ENCODE data around the gene ABCA2. TPM values are rescaled to one million over a fixed set of nuclear protein-coding genes. Genes with fewer than 3 reads are reported as not detected.

Gene ABCA2
- total RNA-seq, 2 donors from 2014 or later = 28.3 to 28.5 TPM

- DNase-seq (ENCODE audit: low spot score) = no peak
- Histone ChIP-seq H3K27me3 (no peaks in the 10 kb centered on the region), H3K36me3 (no peaks in the 10 kb centered on the region), H3K27ac (peak overlapping the region; percentile 78 to 88), H3K4me1 (peaks cover 0 to 55% of the 10 kb centered on the region in 2 donors), H3K4me3 (peak overlapping the region; percentile 65 to 78), H3K9me3 (no peaks in the 10 kb centered on the region)
- TF ChIP-seq, protein P1, sequence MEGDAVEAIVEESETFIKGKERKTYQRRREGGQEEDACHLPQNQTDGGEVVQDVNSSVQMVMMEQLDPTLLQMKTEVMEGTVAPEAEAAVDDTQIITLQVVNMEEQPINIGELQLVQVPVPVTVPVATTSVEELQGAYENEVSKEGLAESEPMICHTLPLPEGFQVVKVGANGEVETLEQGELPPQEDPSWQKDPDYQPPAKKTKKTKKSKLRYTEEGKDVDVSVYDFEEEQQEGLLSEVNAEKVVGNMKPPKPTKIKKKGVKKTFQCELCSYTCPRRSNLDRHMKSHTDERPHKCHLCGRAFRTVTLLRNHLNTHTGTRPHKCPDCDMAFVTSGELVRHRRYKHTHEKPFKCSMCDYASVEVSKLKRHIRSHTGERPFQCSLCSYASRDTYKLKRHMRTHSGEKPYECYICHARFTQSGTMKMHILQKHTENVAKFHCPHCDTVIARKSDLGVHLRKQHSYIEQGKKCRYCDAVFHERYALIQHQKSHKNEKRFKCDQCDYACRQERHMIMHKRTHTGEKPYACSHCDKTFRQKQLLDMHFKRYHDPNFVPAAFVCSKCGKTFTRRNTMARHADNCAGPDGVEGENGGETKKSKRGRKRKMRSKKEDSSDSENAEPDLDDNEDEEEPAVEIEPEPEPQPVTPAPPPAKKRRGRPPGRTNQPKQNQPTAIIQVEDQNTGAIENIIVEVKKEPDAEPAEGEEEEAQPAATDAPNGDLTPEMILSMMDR (IDR thresholded peaks at IDR 0.05) = no peak
These were observed 35.1 kb downstream of the ABCA2 start for GRCh38 chr9:136992819-136993369.

- Histone ChIP-seq H3K4me3 (peak within 1 kb of the TSS; percentile 65 to 78), H3K9me3 (no peaks in the 10 kb centered on the region), H3K27me3 (no peaks in the 10 kb centered on the region), H3K36me3 (no peaks in the 10 kb centered on the region), H3K4me1 (peaks cover 0 to 55% of the 10 kb centered on the region in 2 donors), H3K27ac (peak within 1 kb of the TSS; percentile 78 to 88)
- TF ChIP-seq, protein P1 (IDR thresholded peaks at IDR 0.05) = no peak
- DNase-seq (ENCODE audit: low spot score) = peak; percentile 89
These were observed 35.8 kb downstream of the ABCA2 start, which contains the start of gene PAXX for GRCh38 chr9:136991993-136992818. TSS of gene PAXX (plus strand) at chr9:136992422. CDS start at chr9:136992444, 22 bp downstream.

DNA sequence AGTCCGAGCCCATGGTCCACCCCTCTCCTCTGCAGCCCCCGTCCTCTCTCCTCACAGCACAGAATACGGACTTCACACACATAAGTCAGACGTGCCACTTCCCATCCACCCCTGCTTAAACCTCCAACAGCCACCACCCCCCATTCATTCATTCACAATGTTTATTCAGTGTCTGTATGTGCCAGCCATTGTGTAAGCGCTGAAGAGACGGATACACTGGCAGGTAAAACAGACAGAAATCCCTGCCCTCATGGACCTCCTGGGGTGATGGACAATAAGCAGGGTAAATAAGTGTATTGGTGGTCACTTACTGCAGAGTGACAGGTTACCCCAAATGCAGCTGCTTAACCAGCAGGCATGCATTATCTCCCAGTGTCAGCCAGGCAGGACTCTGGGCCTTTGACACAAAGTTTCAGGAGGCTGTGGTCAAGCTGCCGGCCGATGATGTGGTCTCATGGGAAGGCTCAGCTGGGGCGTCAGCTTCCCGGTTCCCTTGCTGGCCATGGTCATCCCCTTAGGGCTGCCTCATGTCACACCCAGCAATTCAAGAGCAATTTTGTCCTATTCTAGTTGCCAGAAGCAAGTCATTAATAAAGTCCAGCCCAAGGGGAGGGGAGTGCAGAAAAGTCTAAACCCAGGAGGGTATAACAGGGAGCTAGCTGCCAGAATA is 37.7 kb downstream of the ABCA2 start:
- H3K9me3 ChIP-seq = no peaks in the 10 kb centered on the region

DNA sequence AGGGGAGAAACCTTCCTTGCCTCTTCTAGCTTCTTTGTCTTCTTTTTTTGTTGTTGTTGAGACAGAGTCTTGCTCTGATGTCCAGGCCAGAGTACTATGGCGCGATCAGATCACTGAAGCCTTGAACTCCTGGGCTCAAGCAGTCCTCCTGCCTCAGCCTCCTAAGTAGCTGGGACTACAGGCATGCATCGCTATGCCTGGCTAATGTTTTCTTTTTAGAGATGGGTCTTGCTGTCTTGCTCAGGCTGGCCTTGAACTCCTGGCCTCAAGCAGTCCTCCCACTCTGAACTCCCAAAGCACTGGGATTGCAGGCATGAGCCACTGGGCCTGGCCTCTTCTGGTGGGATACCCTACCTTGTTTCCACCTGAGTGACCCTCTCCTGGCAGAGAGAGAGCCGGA is 39.2 kb downstream of the ABCA2 start:
- no peak for DNase-seq (ENCODE audit: low spot score)
- no peak overlapping the region for H3K27ac ChIP-seq
- no peaks in the 10 kb centered on the region for H3K27me3 ChIP-seq
- no peaks in the 10 kb centered on the region for H3K36me3 ChIP-seq
- H3K4me3 ChIP-seq = no peak overlapping the region
- TF ChIP-seq, protein P1 (IDR thresholded peaks at IDR 0.05) = no peak
- peaks cover 0 to 42% of the 10 kb centered on the region in 2 donors for H3K4me1 ChIP-seq
- H3K9me3 ChIP-seq = no peaks in the 10 kb centered on the region

More for the DNA sequence above, 37.7 kb downstream of the ABCA2 start:
- Histone ChIP-seq H3K4me1 (peaks cover 0 to 44% of the 10 kb centered on the region in 2 donors), H3K27me3 (no peaks in the 10 kb centered on the region), H3K36me3 (no peaks in the 10 kb centered on the region), H3K27ac (no peak overlapping the region), H3K4me3 (no peak overlapping the region)
- no peak for DNase-seq (ENCODE audit: low spot score)
- TF ChIP-seq, protein P1 (IDR thresholded peaks at IDR 0.05) = no peak

DNA sequence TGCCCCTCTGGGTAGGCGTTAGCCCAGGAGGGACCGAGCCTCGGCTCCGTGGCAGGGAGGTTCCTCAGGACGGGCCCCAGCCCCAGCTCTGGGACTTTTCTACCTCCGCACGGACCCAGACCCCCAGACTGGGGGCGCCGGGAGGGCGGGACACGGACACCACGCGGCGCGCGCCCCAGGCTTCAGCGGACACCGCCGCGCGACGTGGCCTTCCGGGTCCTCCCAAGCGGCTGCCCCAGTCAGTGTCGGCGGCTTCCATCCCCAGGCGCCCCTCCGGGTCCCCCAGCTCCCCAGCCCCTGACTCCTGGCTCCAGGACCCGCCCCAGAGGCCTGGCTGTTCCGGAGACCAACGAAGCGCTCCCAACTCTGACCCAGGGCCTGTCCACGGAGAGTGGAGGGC is 42.2 kb downstream of the ABCA2 start:
- Histone ChIP-seq H3K27me3 (no peaks in the 10 kb centered on the region), H3K4me1 (peaks cover 0 to 50% of the 10 kb centered on the region in 2 donors), H3K36me3 (no peaks in the 10 kb centered on the region), H3K9me3 (no peaks in the 10 kb centered on the region), H3K4me3 (peak overlapping the region; percentile 6 to 32), H3K27ac (no peak overlapping the region)
- TF ChIP-seq, protein P1 (IDR thresholded peaks at IDR 0.05) = no peak
- DNase-seq (ENCODE audit: low spot score) = no peak
